NCI-H82 treated with DMSO at 0.1 percent for 48 hours (cell line): ENCODE results near the gene PTH1R.

Source experiments
- DNase-seq: peaks from one replicate; lab custom pipeline; 2025; ENCODE audit not compliant: unreplicated experiment; lab: John Stamatoyannopoulos, UW

Gene PTH1R

GRCh38 chr3:46943237-46944187, 66.0 kb downstream of the PTH1R start:
- DNase-seq: no peak

- no peak for DNase-seq
These were observed 66.7 kb downstream of the PTH1R start for GRCh38 chr3:46944191-46944590.

DNA sequence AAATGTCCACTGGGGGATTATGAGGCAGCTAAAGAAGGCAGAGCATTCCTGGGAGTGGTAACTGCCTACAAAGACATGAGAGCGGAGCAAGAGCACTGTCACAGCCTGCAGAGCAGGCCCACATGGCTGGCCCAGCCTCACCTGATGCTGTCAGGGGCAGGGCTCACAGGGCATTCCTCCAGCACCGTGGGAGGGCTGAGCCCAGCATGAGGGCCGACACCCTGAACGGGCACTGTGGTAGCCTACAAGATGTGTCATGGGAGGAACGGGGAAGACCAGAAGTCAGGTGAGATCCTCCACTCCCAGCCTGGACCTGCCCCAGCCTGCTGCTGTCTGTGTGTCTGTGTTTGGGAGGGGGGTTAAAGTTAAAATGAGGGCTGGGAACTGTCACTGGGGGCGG, 68.9 kb downstream of the PTH1R start:
- no peak for DNase-seq

GRCh38 chr3:46946856-46947545, 69.5 kb downstream of the PTH1R start:
- no peak for DNase-seq

GRCh38 chr3:46947546-46947901, 70.0 kb downstream of the PTH1R start:
- no peak for DNase-seq

DNA sequence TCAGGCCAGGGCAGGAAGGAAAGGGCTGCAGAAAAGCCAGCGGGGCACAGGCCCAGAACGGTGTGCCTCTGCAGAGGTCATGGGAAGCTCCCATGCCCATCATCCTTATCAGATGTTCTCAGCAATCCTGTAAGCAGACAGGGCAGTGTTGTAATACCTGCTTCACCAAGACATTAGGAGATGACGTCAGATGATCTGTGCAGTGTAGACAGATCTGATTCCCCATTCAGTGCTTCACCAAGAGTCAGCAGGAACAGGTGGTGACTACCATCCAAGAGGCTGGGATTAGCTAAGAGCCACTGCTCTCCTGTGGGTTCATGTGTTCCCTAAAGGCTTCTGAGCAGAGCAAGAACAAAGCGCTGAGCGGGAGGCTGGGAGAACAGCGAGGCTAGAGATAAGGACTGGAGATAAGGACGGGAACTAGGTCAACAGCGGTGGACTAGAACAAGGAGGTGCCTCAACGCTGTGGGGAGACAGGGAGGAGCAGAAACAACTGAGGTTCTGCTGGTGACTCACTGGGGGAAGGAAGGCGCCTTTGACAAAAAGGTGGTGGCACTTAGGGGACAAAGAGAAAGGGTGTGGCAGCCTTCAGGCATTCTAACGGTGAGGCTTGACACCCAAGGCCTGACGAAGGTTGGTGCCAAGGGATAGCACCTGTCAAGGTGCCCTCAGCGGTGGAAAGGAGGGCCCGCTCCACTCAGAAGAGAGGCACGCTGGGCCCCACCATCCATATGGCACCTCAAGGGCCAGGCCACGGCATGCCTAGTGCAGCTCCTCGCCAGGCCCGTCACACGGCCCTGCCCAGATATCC, 70.7 kb downstream of the PTH1R start:
- DNase-seq: no peak

GRCh38 chr3:46948830-46949671, 71.5 kb downstream of the PTH1R start:
- no peak for DNase-seq

GRCh38 chr3:46950177-46950576, 72.7 kb downstream of the PTH1R start:
- DNase-seq: no peak

DNA sequence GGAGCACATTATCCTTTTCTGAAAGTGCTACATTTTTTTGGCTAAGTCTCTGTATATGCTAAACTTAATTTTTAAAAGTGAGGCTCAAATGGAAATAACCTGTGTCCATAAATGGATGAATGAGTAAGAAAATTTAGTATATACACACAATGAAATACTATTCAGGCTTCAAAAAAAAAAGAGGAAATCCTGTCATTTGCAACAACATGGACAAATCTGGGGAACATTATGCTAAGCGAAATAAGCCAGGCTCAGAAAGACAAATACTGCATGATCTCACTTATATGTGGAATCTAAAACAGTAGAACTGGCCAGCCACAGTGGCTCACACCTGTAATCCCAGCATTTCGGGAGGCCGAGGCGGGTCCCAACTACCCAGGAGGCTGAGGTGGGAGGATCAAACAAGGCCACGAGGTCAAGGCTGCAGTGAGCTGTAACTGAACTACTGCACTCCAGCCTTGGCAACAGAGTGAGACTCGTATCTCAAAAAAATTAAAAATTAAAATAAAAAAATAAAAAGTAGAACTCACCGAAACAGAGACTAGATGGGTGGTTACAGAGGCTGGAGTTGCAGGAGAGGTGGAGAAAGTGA, 73.2 kb downstream of the PTH1R start:
- no peak for DNase-seq

- no peak for DNase-seq
These were observed 75.3 kb downstream of the PTH1R start for GRCh38 chr3:46952813-46953212.
